Activated CD4-positive, CD25-positive, alpha-beta regulatory T cell treated with anti-CD3 and anti-CD28 coated beads, Interleukin-2, amount 50 U/mL, for 16 hours (primary cell): ENCODE results near the gene VIPR2.
"Not testable (repeated sequence)": the region's sequence is repeated elsewhere in the genome, so short reads cannot be mapped to it uniquely, and the experiment has no call there.

Source experiments
- DNase-seq: peaks from one replicate; pipeline ENCODE4 v3.0.0-alpha.2; 2020; ENCODE audit warnings: low read depth, low spot score

The VIPR2 gene

GRCh38 chr7:159139639-159140038 lies 5.0 kb downstream of the VIPR2 start:
- DNase-seq = no peak

GRCh38 chr7:159139202-159139601 lies 5.5 kb downstream of the VIPR2 start:
- no peak for DNase-seq

- no peak for DNase-seq
Measured at GRCh38 chr7:159138508-159138907, 6.2 kb downstream of the VIPR2 start.

GRCh38 chr7:159137906-159138305 lies 6.8 kb downstream of the VIPR2 start:
- DNase-seq = no peak

GRCh38 chr7:159136846-159137245 lies 7.8 kb downstream of the VIPR2 start:
- DNase-seq = no peak

GRCh38 chr7:159136442-159136841 lies 8.2 kb downstream of the VIPR2 start:
- no peak for DNase-seq

- DNase-seq = no peak
Measured at GRCh38 chr7:159136013-159136412, 8.7 kb downstream of the VIPR2 start.

GRCh38 chr7:159132670-159133443 lies 11.8 kb downstream of the VIPR2 start:
- DNase-seq = not testable (repeated sequence)

GRCh38 chr7:159130820-159131219 lies 13.8 kb downstream of the VIPR2 start:
- no peak for DNase-seq

GRCh38 chr7:159130199-159130775 lies 14.4 kb downstream of the VIPR2 start:
- DNase-seq = no peak

- no peak for DNase-seq
Measured at GRCh38 chr7:159128767-159129166, 15.9 kb downstream of the VIPR2 start.

GRCh38 chr7:159127691-159128642 lies 16.7 kb downstream of the VIPR2 start:
- DNase-seq = no peak

- DNase-seq = no peak
Measured at GRCh38 chr7:159126311-159127260, 18.1 kb downstream of the VIPR2 start.

GRCh38 chr7:159125955-159126270 lies 18.8 kb downstream of the VIPR2 start:
- no peak for DNase-seq

- no peak for DNase-seq
Measured at GRCh38 chr7:159125104-159125954, 19.3 kb downstream of the VIPR2 start.

GRCh38 chr7:159123793-159124192 lies 20.9 kb downstream of the VIPR2 start:
- DNase-seq = not testable (repeated sequence)

GRCh38 chr7:159123294-159123693 lies 21.4 kb downstream of the VIPR2 start:
- not testable (repeated sequence) for DNase-seq

- no peak for DNase-seq
Measured at GRCh38 chr7:159122276-159122675, 22.4 kb downstream of the VIPR2 start.

- no peak for DNase-seq
Measured at GRCh38 chr7:159121476-159121875, 23.2 kb downstream of the VIPR2 start.

GRCh38 chr7:159121068-159121467 lies 23.6 kb downstream of the VIPR2 start:
- DNase-seq = no peak
